Large intestine (tissue), 3 donors: Measurements from ENCODE around the gene KIF13A. TPM values are rescaled to one million over a fixed set of nuclear protein-coding genes. Genes with fewer than 3 reads are reported as not detected.
"Not testable (repeated sequence)": the region's sequence is repeated elsewhere in the genome, so short reads cannot be mapped to it uniquely, and the experiment has no call there.

Source experiments
- DNase-seq, 2 donors: peaks; one replicate each; pipeline versions ENCODE4 v3.0.0 to v3.0.0-alpha.2; 2013
- H3K27ac ChIP-seq: one replicate; pipeline ENCODE4 v1.5.1; 2013; ENCODE audit warnings: low read length
- H3K27me3 ChIP-seq: 2 replicates; pipeline ENCODE4 v1.6.1; 2013; ENCODE audit warnings: low read length; ENCODE audit not compliant: control insufficient read depth, insufficient read depth
- H3K36me3 ChIP-seq: 2 replicates; pipeline ENCODE4 v1.6.1; 2013; ENCODE audit warnings: low read length; ENCODE audit not compliant: control insufficient read depth, insufficient read depth
- H3K4me1 ChIP-seq: one replicate; pipeline ENCODE4 v1.6.1; 2013; ENCODE audit warnings: low read length; ENCODE audit not compliant: control insufficient read depth, insufficient read depth
- H3K4me3 ChIP-seq: one replicate; pipeline ENCODE4 v1.5.1; 2013; ENCODE audit warnings: low read length
- H3K9me3 ChIP-seq: one replicate; pipeline ENCODE4 v1.6.1; 2013; ENCODE audit warnings: mild to moderate bottlenecking, low read depth, low read length, moderate library complexity; ENCODE audit not compliant: control insufficient read depth
- WGBS: methylation state at CpG from one replicate; pipeline ENCODE4 v1.1.5; 2013; ENCODE audit warnings: low lambda C conversion rate; ENCODE audit not compliant: insufficient coverage; 5-methylcytosine and 5-hydroxymethylcytosine counted together
- polyA plus RNA-seq: library from polyadenylated mRNA; unstranded; fragments of 120-200 nt; gene quantifications from one replicate; pipeline ENCODE4 v1.2.1, GENCODE V29; 2013

KIF13A gene
- polyA plus RNA-seq, 1 donor = 34.4 TPM

GRCh38 chr6:17758119-17758518 lies 229.3 kb downstream of the KIF13A start:
- H3K9me3 ChIP-seq = no peaks in the 10 kb centered on the region
- no peak overlapping the region for H3K4me3 ChIP-seq
- no peaks in the 10 kb centered on the region for H3K4me1 ChIP-seq
- DNase-seq = no peak
- WGBS = no CpG with 5 or more reads among the region's 6 CpGs
- H3K36me3 ChIP-seq = peaks cover 17% of the 10 kb centered on the region
- H3K27me3 ChIP-seq = no peaks in the 10 kb centered on the region
- no peak overlapping the region for H3K27ac ChIP-seq

- WGBS = no CpG with 5 or more reads among the region's 3 CpGs
- H3K36me3 ChIP-seq = peaks cover 4% of the 10 kb centered on the region
- H3K9me3 ChIP-seq = no peaks in the 10 kb centered on the region
- H3K4me3 ChIP-seq = no peak overlapping the region
- no peak for DNase-seq
- H3K27me3 ChIP-seq = no peaks in the 10 kb centered on the region
- H3K27ac ChIP-seq = no peak overlapping the region
- H3K4me1 ChIP-seq = no peaks in the 10 kb centered on the region
These were observed 233.2 kb downstream of the KIF13A start for GRCh38 chr6:17754254-17754653.

GRCh38 chr6:17745324-17745723 lies 242.1 kb downstream of the KIF13A start:
- H3K36me3 ChIP-seq, H3K4me1 ChIP-seq, H3K9me3 ChIP-seq, DNase-seq, H3K27ac ChIP-seq, H3K27me3 ChIP-seq, H3K4me3 ChIP-seq: not testable (repeated sequence)
- no CpG with 5 or more reads among the region's 35 CpGs for WGBS

GRCh38 chr6:17744757-17745308 lies 242.6 kb downstream of the KIF13A start:
- H3K4me1 ChIP-seq, H3K27me3 ChIP-seq, H3K4me3 ChIP-seq, DNase-seq, H3K27ac ChIP-seq, H3K36me3 ChIP-seq, H3K9me3 ChIP-seq: not testable (repeated sequence)
- WGBS = no CpG with 5 or more reads among the region's 13 CpGs

- Histone ChIP-seq H3K27ac (no peak overlapping the region), H3K27me3 (no peaks in the 10 kb centered on the region), H3K36me3 (no peaks in the 10 kb centered on the region), H3K4me3 (no peak overlapping the region), H3K9me3 (peaks cover 4% of the 10 kb centered on the region), H3K4me1 (no peaks in the 10 kb centered on the region)
- no peak for DNase-seq
- no CpG with 5 or more reads among the region's 11 CpGs for WGBS
These were observed 243.2 kb downstream of the KIF13A start for GRCh38 chr6:17744019-17744756.

GRCh38 chr6:17741507-17741906 lies 245.9 kb downstream of the KIF13A start:
- no peak for DNase-seq
- peaks cover 6% of the 10 kb centered on the region for H3K9me3 ChIP-seq
- no CpG with 5 or more reads among the region's 8 CpGs for WGBS
- H3K36me3 ChIP-seq = no peaks in the 10 kb centered on the region
- no peaks in the 10 kb centered on the region for H3K4me1 ChIP-seq
- no peaks in the 10 kb centered on the region for H3K27me3 ChIP-seq
- H3K27ac ChIP-seq = no peak overlapping the region
- H3K4me3 ChIP-seq = no peak overlapping the region

- H3K27ac ChIP-seq = no peak overlapping the region
- H3K9me3 ChIP-seq = peaks cover 12% of the 10 kb centered on the region
- WGBS = no CpG with 5 or more reads among the region's 5 CpGs
- H3K27me3 ChIP-seq = no peaks in the 10 kb centered on the region
- DNase-seq = no peak
- no peak overlapping the region for H3K4me3 ChIP-seq
- H3K36me3 ChIP-seq = no peaks in the 10 kb centered on the region
- no peaks in the 10 kb centered on the region for H3K4me1 ChIP-seq
These were observed 246.7 kb downstream of the KIF13A start for GRCh38 chr6:17740559-17741220.

GRCh38 chr6:17737704-17738252 lies 249.7 kb downstream of the KIF13A start:
- H3K4me3 ChIP-seq = no peak overlapping the region
- no peak for DNase-seq
- no peaks in the 10 kb centered on the region for H3K36me3 ChIP-seq
- no peak overlapping the region for H3K27ac ChIP-seq
- peaks cover 7% of the 10 kb centered on the region for H3K9me3 ChIP-seq
- H3K4me1 ChIP-seq = no peaks in the 10 kb centered on the region
- WGBS = 100% methylated on average over 1 of the region's 1 CpG
- H3K27me3 ChIP-seq = no peaks in the 10 kb centered on the region

GRCh38 chr6:17735311-17735710 lies 252.1 kb downstream of the KIF13A start:
- DNase-seq, H3K36me3 ChIP-seq, H3K4me3 ChIP-seq, H3K27me3 ChIP-seq, H3K27ac ChIP-seq, H3K4me1 ChIP-seq, H3K9me3 ChIP-seq: not testable (repeated sequence)
- WGBS = no CpG with 5 or more reads among the region's 27 CpGs

- DNase-seq = no peak
- no peak overlapping the region for H3K27ac ChIP-seq
- H3K4me1 ChIP-seq = no peaks in the 10 kb centered on the region
- no peaks in the 10 kb centered on the region for H3K36me3 ChIP-seq
- WGBS = 83% methylated on average over 2 of the region's 6 CpGs
- H3K4me3 ChIP-seq = no peak overlapping the region
- no peaks in the 10 kb centered on the region for H3K27me3 ChIP-seq
- H3K9me3 ChIP-seq = no peaks in the 10 kb centered on the region
These were observed 257.2 kb downstream of the KIF13A start for GRCh38 chr6:17730078-17730704.
